HFFc6 (cell line): Measurements from ENCODE around the gene PSMD6. TPM values are rescaled to one million over a fixed set of nuclear protein-coding genes. Genes with fewer than 3 reads are reported as not detected.

Source experiments
- DNase-seq: peaks from one replicate; pipeline ENCODE4 v3.0.0-alpha.2; 2018
- H3K27ac Mint-ChIP-seq: 2 replicates; pipeline ENCODE4 v1.8.0; 2020; ENCODE audit warnings: mild to moderate bottlenecking, mixed read lengths
- H3K27me3 Mint-ChIP-seq: 2 replicates; pipeline ENCODE4 v1.8.0; 2021; ENCODE audit warnings: mild to moderate bottlenecking, moderate library complexity, mixed read lengths; ENCODE audit not compliant: insufficient read depth
- H3K36me3 Mint-ChIP-seq: 2 replicates; pipeline ENCODE4 v1.8.0; 2021; ENCODE audit warnings: low read depth, mixed read lengths
- H3K4me1 Mint-ChIP-seq: 2 replicates; pipeline ENCODE4 v1.8.0; 2020; ENCODE audit warnings: low read depth, mixed read lengths
- H3K4me3 Mint-ChIP-seq: 2 replicates; pipeline ENCODE4 v1.8.0; 2020; ENCODE audit warnings: mild to moderate bottlenecking, moderate library complexity, mixed read lengths
- H3K9me3 Mint-ChIP-seq: 2 replicates; pipeline ENCODE4 v1.8.0; 2020; ENCODE audit warnings: mild to moderate bottlenecking, mixed read lengths
- total RNA-seq, 6 experiments: library from RNA; stranded (reverse); fragmentation: NEBNext Ultra II Directional; extraction: Animal tissue kit (Norgen Biotek cat#: 25700); gene quantifications; 2 replicates in 1 of 6; 3 replicates in 5 of 6; pipeline ENCODE4 v1.2.3, GENCODE V29; 2021
- TF ChIP-seq, protein P1 (sequence below): fragments of 200-600 bp; sonication (generic); IDR thresholded peaks from 2 replicates; pipeline ENCODE4 v1.5.0; 2021; ENCODE audit warnings: antibody characterized with exemption, mild to moderate bottlenecking

The PSMD6 gene
- total RNA-seq, 6 experiments from 2014 or later, result 101 to 123 (median 113) TPM

DNA sequence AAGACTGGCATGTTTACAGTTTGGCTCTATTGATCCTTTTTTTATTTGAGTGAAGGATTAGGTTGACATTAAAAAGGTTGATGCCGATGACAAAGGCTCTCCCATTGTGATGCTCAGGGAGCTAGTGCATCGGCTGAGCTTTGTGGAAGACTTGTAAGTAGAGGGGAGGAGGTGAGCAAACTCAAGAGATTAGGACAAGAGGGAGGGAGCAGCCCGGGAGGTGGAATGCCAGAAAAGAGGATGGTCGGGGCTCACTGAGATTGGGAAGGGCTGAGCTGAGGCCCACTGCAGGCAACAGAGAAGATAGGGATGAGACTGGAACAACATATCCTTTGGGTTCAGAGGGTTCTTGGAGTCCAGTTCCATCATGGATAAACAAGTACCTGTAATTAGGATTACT lies 26.5 kb upstream of the PSMD6 start:
- TF ChIP-seq, protein P1, sequence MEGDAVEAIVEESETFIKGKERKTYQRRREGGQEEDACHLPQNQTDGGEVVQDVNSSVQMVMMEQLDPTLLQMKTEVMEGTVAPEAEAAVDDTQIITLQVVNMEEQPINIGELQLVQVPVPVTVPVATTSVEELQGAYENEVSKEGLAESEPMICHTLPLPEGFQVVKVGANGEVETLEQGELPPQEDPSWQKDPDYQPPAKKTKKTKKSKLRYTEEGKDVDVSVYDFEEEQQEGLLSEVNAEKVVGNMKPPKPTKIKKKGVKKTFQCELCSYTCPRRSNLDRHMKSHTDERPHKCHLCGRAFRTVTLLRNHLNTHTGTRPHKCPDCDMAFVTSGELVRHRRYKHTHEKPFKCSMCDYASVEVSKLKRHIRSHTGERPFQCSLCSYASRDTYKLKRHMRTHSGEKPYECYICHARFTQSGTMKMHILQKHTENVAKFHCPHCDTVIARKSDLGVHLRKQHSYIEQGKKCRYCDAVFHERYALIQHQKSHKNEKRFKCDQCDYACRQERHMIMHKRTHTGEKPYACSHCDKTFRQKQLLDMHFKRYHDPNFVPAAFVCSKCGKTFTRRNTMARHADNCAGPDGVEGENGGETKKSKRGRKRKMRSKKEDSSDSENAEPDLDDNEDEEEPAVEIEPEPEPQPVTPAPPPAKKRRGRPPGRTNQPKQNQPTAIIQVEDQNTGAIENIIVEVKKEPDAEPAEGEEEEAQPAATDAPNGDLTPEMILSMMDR, result no peak
- Mint-ChIP-seq H3K4me1 (peaks cover 33% of the 10 kb centered on the region), H3K4me3 (no peak overlapping the region), H3K9me3 (no peaks in the 10 kb centered on the region), H3K36me3 (no peaks in the 10 kb centered on the region), H3K27me3 (no peaks in the 10 kb centered on the region), H3K27ac (0 out of 2 replicates have a peak overlapping the region, but pooled peaks have one; percentile 72)
- no peak for DNase-seq

DNA sequence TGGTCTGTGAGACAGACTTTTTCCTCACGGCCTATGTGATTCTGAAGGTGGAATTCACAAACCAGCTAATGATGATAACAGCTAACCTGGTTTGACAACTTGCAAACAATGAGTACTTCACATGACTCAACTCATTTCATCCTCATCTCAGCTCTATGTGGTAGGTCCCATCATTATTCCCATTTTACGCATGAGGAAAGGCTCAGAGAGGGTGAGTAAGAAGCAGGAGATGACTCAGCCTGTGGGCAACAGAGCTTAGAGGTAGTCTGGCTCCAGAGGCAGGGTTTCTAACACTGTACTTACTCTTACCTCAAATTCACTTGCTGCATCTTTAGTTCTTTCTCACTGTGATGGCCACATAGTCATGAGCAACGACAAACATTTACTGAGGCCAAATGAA lies 25.8 kb upstream of the PSMD6 start:
- H3K4me1 Mint-ChIP-seq, result peaks cover 27% of the 10 kb centered on the region
- no peaks in the 10 kb centered on the region for H3K9me3 Mint-ChIP-seq
- TF ChIP-seq, protein P1, result no peak
- H3K27ac Mint-ChIP-seq, result peak overlapping the region; percentile 72
- no peaks in the 10 kb centered on the region for H3K27me3 Mint-ChIP-seq
- peak overlapping the region; percentile 16; the same call in 1 of the 2 replicates for H3K4me3 Mint-ChIP-seq
- DNase-seq, result peak; percentile 69
- no peaks in the 10 kb centered on the region for H3K36me3 Mint-ChIP-seq

DNA sequence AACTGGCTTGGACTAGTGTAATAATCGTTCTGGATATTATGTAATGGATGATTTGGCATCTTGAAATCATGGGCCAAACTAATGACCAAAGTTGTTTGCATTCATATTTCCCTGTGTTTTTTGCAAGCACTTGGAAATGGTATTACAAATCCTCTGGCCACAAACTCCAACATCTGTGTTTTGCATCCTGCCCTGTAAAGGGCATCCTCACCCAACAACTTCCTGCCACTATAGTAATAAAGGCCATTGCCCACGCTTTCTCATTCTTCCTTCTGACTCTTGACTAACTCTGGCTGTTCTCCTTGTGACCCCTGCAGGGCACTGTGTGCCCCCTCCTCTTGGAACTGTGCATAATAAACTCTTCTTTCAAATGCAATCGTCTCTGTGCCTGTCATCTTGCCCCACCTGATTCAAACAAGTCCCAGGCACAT lies 25.4 kb upstream of the PSMD6 start:
- H3K27ac Mint-ChIP-seq, result peak overlapping the region; percentile 72
- peaks cover 27% of the 10 kb centered on the region for H3K4me1 Mint-ChIP-seq
- no peaks in the 10 kb centered on the region for H3K36me3 Mint-ChIP-seq
- H3K9me3 Mint-ChIP-seq, result no peaks in the 10 kb centered on the region
- peak overlapping the region; percentile 16; the same call in 1 of the 2 replicates for H3K4me3 Mint-ChIP-seq
- TF ChIP-seq, protein P1, result no peak
- H3K27me3 Mint-ChIP-seq, result no peaks in the 10 kb centered on the region
- DNase-seq, result peak; percentile 23

DNA sequence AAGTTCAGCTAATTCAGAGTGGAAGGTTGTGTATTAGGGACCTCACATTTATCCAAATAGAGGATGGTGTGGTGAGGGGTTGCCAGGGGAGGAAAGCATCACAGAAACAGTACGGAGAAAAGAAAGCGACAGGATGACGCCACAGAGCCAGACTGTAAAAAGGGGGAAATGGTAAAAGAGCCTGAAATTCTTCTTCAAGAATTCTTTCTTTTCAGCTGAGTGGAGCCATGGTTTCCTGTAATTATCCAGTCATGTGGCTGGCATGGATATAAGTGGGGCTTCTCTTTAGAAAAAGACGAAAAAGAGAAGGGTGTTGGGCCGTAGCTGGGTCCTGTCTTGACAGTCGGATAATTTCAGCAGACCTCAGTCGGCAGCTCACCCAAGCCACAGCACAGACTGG lies 24.5 kb upstream of the PSMD6 start:
- TF ChIP-seq, protein P1, result no peak
- Mint-ChIP-seq H3K9me3 (no peaks in the 10 kb centered on the region), H3K27ac (no peak overlapping the region), H3K4me1 (peaks cover 27% of the 10 kb centered on the region), H3K27me3 (no peaks in the 10 kb centered on the region), H3K36me3 (no peaks in the 10 kb centered on the region), H3K4me3 (no peak overlapping the region)
- no peak for DNase-seq

DNA sequence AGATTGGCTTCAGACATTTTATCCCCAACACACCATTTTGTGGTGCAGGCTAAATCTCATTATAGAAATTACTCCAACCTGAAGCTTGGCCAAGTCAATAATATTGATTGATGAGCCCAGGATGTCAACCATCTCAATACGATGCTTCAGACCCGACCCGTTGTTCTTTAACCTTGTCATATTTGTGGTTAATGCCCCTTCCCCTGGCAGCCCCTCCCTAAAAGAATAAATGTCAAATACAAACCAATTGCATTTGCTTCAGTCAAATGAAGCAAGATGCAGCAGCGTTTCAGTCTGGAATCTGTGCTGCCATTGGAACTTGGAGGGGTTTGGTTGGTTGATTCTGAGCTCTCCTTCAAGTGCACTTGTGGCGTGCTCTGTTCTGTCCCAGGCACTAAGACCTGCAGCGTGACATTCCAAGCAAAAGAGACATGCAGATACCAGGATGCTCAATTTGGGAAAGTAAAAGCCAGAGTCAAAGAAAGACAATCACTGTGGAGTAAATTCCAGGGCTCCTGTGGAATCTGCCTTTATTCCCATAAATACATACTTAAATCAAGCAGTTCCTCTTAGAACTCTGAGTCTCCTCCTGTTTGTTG lies 23.8 kb upstream of the PSMD6 start:
- no peaks in the 10 kb centered on the region for H3K36me3 Mint-ChIP-seq
- no peaks in the 10 kb centered on the region for H3K27me3 Mint-ChIP-seq
- peaks cover 27% of the 10 kb centered on the region for H3K4me1 Mint-ChIP-seq
- H3K9me3 Mint-ChIP-seq, result no peaks in the 10 kb centered on the region
- no peak for DNase-seq
- TF ChIP-seq, protein P1, result no peak
- no peak overlapping the region for H3K4me3 Mint-ChIP-seq
- H3K27ac Mint-ChIP-seq, result no peak overlapping the region
